ELF-1 (cell line): ENCODE data around the gene RPL12.

Experiments used
- DNase-seq: peaks from one replicate; pipeline ENCODE4 v3.0.0-alpha.2; 2016; ENCODE audit warnings: low read depth, low spot score

Gene RPL12

GRCh38 chr9:127438394-127438793 is 12.8 kb downstream of the RPL12 start:
- peak; percentile 78 for DNase-seq

- no peak for DNase-seq
These were observed 13.5 kb downstream of the RPL12 start for GRCh38 chr9:127437497-127438264.

GRCh38 chr9:127430415-127430814 is 20.8 kb downstream of the RPL12 start:
- no peak for DNase-seq

GRCh38 chr9:127428348-127428747 is 22.9 kb downstream of the RPL12 start:
- DNase-seq = no peak

- DNase-seq = no peak
These were observed 24.4 kb downstream of the RPL12 start for GRCh38 chr9:127426756-127427155.

GRCh38 chr9:127424676-127424999 is 26.6 kb downstream of the RPL12 start:
- DNase-seq = no peak

GRCh38 chr9:127423934-127424675 is 27.1 kb downstream of the RPL12 start, which contains the start of gene ZNF79:
Gene ZNF79 (plus strand): TSS chr9:127424382. CDS start chr9:127424788, 406 bp downstream.
- peak; percentile 97 for DNase-seq

- DNase-seq = no peak
These were observed 27.7 kb downstream of the RPL12 start for GRCh38 chr9:127423476-127423933.

- DNase-seq = no peak
These were observed 28.4 kb downstream of the RPL12 start for GRCh38 chr9:127422787-127423186.

GRCh38 chr9:127422133-127422782 is 28.9 kb downstream of the RPL12 start:
- DNase-seq = no peak

GRCh38 chr9:127421057-127421456 is 30.1 kb downstream of the RPL12 start:
- no peak for DNase-seq

- DNase-seq = no peak
These were observed 31.9 kb downstream of the RPL12 start for GRCh38 chr9:127419348-127419747.

- DNase-seq = peak; percentile 85
These were observed 33.2 kb downstream of the RPL12 start for GRCh38 chr9:127418037-127418471.

GRCh38 chr9:127417131-127418036 is 33.8 kb downstream of the RPL12 start:
- peak; percentile 55 for DNase-seq

GRCh38 chr9:127415657-127416056 is 35.5 kb downstream of the RPL12 start:
- no peak for DNase-seq

- no peak for DNase-seq
These were observed 36.1 kb downstream of the RPL12 start for GRCh38 chr9:127415141-127415540.

GRCh38 chr9:127411122-127411521 is 40.1 kb downstream of the RPL12 start:
- DNase-seq = no peak

GRCh38 chr9:127407492-127407843 is 43.7 kb downstream of the RPL12 start:
- DNase-seq = no peak

- peak; percentile 28 for DNase-seq
These were observed 44.3 kb downstream of the RPL12 start for GRCh38 chr9:127406799-127407491.

- DNase-seq = no peak
These were observed 45.7 kb downstream of the RPL12 start for GRCh38 chr9:127405344-127406125.
